H9 (cell line): ENCODE data around the gene MARCHF10. TPM values are rescaled to one million over a fixed set of nuclear protein-coding genes. Genes with fewer than 3 reads are reported as not detected.

Experiments
- DNase-seq: peaks from one replicate; pipeline ENCODE4 v3.0.0-alpha.2; 2017
- H2AFZ ChIP-seq: one replicate; pipeline ENCODE4 v1.6.1; 2013; ENCODE audit warnings: mild to moderate bottlenecking, low read length, control low read depth, moderate library complexity
- H2AK5ac ChIP-seq: 2 replicates; pipeline ENCODE4 v1.6.1; 2013; ENCODE audit warnings: low read length, control low read depth, mixed read lengths; ENCODE audit not compliant: insufficient read length
- H2BK120ac ChIP-seq: one replicate; pipeline ENCODE4 v1.6.1; 2013; ENCODE audit warnings: low read depth, mild to moderate bottlenecking, low read length, control low read depth, inconsistent platforms; ENCODE audit not compliant: poor library complexity, severe bottlenecking
- H2BK12ac ChIP-seq: 2 replicates; pipeline ENCODE4 v1.6.1; 2013; ENCODE audit warnings: low read length, control low read depth, mixed read lengths, low read depth; ENCODE audit not compliant: insufficient read length
- H2BK15ac ChIP-seq: 2 replicates; pipeline ENCODE4 v1.6.1; 2013; ENCODE audit warnings: low read depth, low read length, control low read depth
- H2BK20ac ChIP-seq: one replicate; pipeline ENCODE4 v1.6.1; 2013; ENCODE audit warnings: low read depth, mild to moderate bottlenecking, low read length, control low read depth, inconsistent platforms; ENCODE audit not compliant: poor library complexity, severe bottlenecking
- H2BK5ac ChIP-seq: 2 replicates; pipeline ENCODE4 v1.6.1; 2013; ENCODE audit warnings: low read length, control low read depth, mixed read lengths; ENCODE audit not compliant: insufficient read length
- H3K14ac ChIP-seq: 2 replicates; pipeline ENCODE4 v1.6.1; 2013; ENCODE audit warnings: low read length, control low read depth; ENCODE audit not compliant: insufficient read depth
- H3K18ac ChIP-seq: 2 replicates; pipeline ENCODE4 v1.6.1; 2013; ENCODE audit warnings: low read depth, mild to moderate bottlenecking, mixed read lengths, low read length, control low read depth; ENCODE audit not compliant: insufficient read length
- H3K23ac ChIP-seq: 2 replicates; pipeline ENCODE4 v1.6.1; 2013; ENCODE audit warnings: low read length, control low read depth, mixed read lengths, low read depth; ENCODE audit not compliant: insufficient read length
- H3K23me2 ChIP-seq: 2 replicates; pipeline ENCODE4 v1.6.1; 2013; ENCODE audit warnings: low read depth, mild to moderate bottlenecking, mixed read lengths, low read length, control low read depth; ENCODE audit not compliant: insufficient read length, poor library complexity, severe bottlenecking
- H3K27ac ChIP-seq: 2 replicates; pipeline ENCODE4 v1.5.1; 2013; ENCODE audit warnings: low read length, control low read depth, mixed read lengths, low read depth; ENCODE audit not compliant: insufficient read length
- H3K27me3 ChIP-seq: 2 replicates; pipeline ENCODE4 v1.6.1; 2013; ENCODE audit warnings: low read length, control low read depth, inconsistent platforms; ENCODE audit not compliant: insufficient read depth
- H3K4ac ChIP-seq: 2 replicates; pipeline ENCODE4 v1.6.1; 2013; ENCODE audit warnings: low read depth, mild to moderate bottlenecking, control low read depth, inconsistent platforms, low read length, moderate library complexity
- H3K4me1 ChIP-seq: 2 replicates; pipeline ENCODE4 v1.6.1; 2013; ENCODE audit warnings: low read length, control low read depth, inconsistent platforms; ENCODE audit not compliant: insufficient read depth
- H3K4me2 ChIP-seq: 2 replicates; pipeline ENCODE4 v1.6.1; 2013; ENCODE audit warnings: low read length, control low read depth, mixed read lengths; ENCODE audit not compliant: insufficient read length, insufficient read depth
- H3K56ac ChIP-seq: 2 replicates; pipeline ENCODE4 v1.6.1; 2013; ENCODE audit warnings: low read depth, mild to moderate bottlenecking, mixed read lengths, low read length, control low read depth; ENCODE audit not compliant: insufficient read length
- H3K79me1 ChIP-seq: 2 replicates; pipeline ENCODE4 v1.6.1; 2013; ENCODE audit warnings: low read depth, mild to moderate bottlenecking, moderate library complexity, low read length, control low read depth, inconsistent platforms; ENCODE audit not compliant: insufficient read depth, poor library complexity, severe bottlenecking
- H3K79me2 ChIP-seq: 2 replicates; pipeline ENCODE4 v1.6.1; 2013; ENCODE audit warnings: low read length, control low read depth, inconsistent platforms; ENCODE audit not compliant: insufficient read depth
- H3K9ac ChIP-seq: 2 replicates; pipeline ENCODE4 v1.6.1; 2013; ENCODE audit warnings: low read length, control low read depth, mixed read lengths; ENCODE audit not compliant: insufficient read length; ENCODE audit errors: extremely low read depth
- H3K9me3 ChIP-seq: one replicate; pipeline ENCODE4 v1.6.1; 2013; ENCODE audit warnings: low read depth, low read length, inconsistent platforms; ENCODE audit not compliant: control insufficient read depth
- H3T11ph ChIP-seq: one replicate; pipeline ENCODE4 v1.6.1; 2013; ENCODE audit warnings: mild to moderate bottlenecking, low read length, control low read depth, inconsistent platforms
- H4K20me1 ChIP-seq: one replicate; pipeline ENCODE4 v1.6.1; 2013; ENCODE audit not compliant: control insufficient read depth, insufficient read length, insufficient read depth
- H4K5ac ChIP-seq: 2 replicates; pipeline ENCODE4 v1.6.1; 2013; ENCODE audit warnings: low read depth, mild to moderate bottlenecking, mixed read lengths, low read length, control low read depth; ENCODE audit not compliant: insufficient read length
- H4K8ac ChIP-seq: replicated peaks from 2 replicates; pipeline ENCODE4 v1.6.1; 2013; ENCODE audit warnings: low read length, control low read depth, mixed read lengths, low read depth; ENCODE audit not compliant: insufficient read length
- H4K91ac ChIP-seq: 2 replicates; pipeline ENCODE4 v1.6.1; 2013; ENCODE audit warnings: low read depth, mild to moderate bottlenecking, moderate library complexity, mixed read lengths, low read length, control low read depth; ENCODE audit not compliant: insufficient read length
- H3K27ac Mint-ChIP-seq, 3 experiments: 2 replicates in 2 of 3; 3 replicates in 1 of 3; pipeline ENCODE4 v1.8.0; 2020 to 2021; ENCODE audit warnings: mixed read lengths in 3 of 3, mild to moderate bottlenecking in 1 of 3, moderate library complexity in 1 of 3
- H3K27me3 Mint-ChIP-seq: 2 replicates; pipeline ENCODE4 v1.8.0; 2021; ENCODE audit warnings: low read depth, mild to moderate bottlenecking, moderate library complexity, mixed read lengths
- H3K36me3 Mint-ChIP-seq, 3 experiments: 2 replicates in 2 of 3; 3 replicates in 1 of 3; pipeline ENCODE4 v1.8.0; 2020 to 2021; ENCODE audit warnings: low read depth in 3 of 3, mixed read lengths in 3 of 3; ENCODE audit not compliant: insufficient read depth in 1 of 3
- H3K4me1 Mint-ChIP-seq, 2 experiments: 2 replicates each; pipeline ENCODE4 v1.8.0; 2020; ENCODE audit warnings: mixed read lengths in 2 of 2
- H3K4me3 Mint-ChIP-seq, 2 experiments: 2 replicates in 1 of 2; 3 replicates in 1 of 2; pipeline ENCODE4 v1.8.0; 2020 to 2021; ENCODE audit warnings: mild to moderate bottlenecking in 2 of 2, mixed read lengths in 2 of 2, moderate library complexity in 1 of 2
- H3K9me3 Mint-ChIP-seq, 2 experiments: 2 replicates in 1 of 2; 3 replicates in 1 of 2; pipeline ENCODE4 v1.8.0; 2020; ENCODE audit warnings: mild to moderate bottlenecking in 2 of 2, mixed read lengths in 2 of 2, moderate library complexity in 1 of 2
- WGBS: extraction: QIAGEN DNeasy Blood & Tissue Kit; methylation state at CpG from one replicate; pipeline ENCODE4 v1.1.7; 2013; ENCODE audit warnings: missing lambda C conversion rate, low lambda C conversion rate, mixed read lengths; ENCODE audit not compliant: insufficient read length; ENCODE audit errors: extremely low coverage; 5-methylcytosine and 5-hydroxymethylcytosine counted together
- total RNA-seq: library from RNA; stranded (reverse); gene quantifications from 2 replicates; pipeline ENCODE4 v1.2.1, GENCODE V29; 2021
- TF ChIP-seq, protein P1 (sequence below): fragments of 200-600 bp; sonication (generic); conservative IDR thresholded peaks from 3 replicates; pipeline ENCODE4 v1.8.0; 2021; ENCODE audit warnings: antibody characterized with exemption, mild to moderate bottlenecking

The MARCHF10 gene
- total RNA-seq, 1 experiment from 2014 or later = not detected

DNA sequence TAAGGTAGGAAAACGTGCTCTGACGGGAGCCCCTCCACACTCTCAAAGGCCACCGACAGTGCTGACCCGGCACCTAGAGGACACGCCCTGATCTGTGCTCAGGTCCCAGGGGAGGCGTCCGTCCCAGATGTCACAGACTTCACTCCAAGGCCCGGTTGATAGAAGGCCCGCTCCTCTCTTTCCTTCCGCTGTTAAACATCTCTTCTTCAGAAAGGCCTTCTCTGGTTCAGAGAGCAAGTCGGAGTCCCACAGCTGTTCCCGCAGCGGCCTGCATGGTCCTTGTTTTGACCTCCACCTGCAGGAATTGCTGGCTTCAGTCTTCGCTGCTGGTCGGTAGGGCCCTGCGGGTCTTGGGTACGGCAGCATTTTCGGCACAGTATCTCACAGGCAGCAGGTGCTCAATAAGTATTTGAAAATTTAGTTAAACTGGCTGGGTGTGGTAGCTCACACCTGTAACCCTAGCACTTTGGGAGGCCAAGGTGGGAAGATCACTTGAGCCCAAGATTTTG is 92.2 kb downstream of the MARCHF10 start:
- no peak overlapping the region for H3T11ph ChIP-seq
- peak overlapping the region; percentile 33; the same call in 1 of the 2 replicates for H3K14ac ChIP-seq
- Mint-ChIP-seq H3K4me1 (peaks cover 16 to 21% of the 10 kb centered on the region in 2 experiments), H3K27ac (peak overlapping the region in 1 of 3 experiments; percentile 29; a peak in 1 of 7 replicates), H3K36me3 (no peaks in the 10 kb centered on the region; a peak in 1 of 7 replicates), H3K27me3 (peaks cover 10% of the 10 kb centered on the region), H3K9me3 (no peaks in the 10 kb centered on the region), H3K4me3 (no peak overlapping the region)
- no peak overlapping the region for H4K8ac ChIP-seq
- H4K91ac ChIP-seq = no peak overlapping the region
- H3K18ac ChIP-seq = no peak overlapping the region
- DNase-seq = peak; percentile 27
- no peaks in the 10 kb centered on the region for H3K23me2 ChIP-seq
- no peaks in the 10 kb centered on the region for H3K79me1 ChIP-seq
- no peak overlapping the region for H2AFZ ChIP-seq
- H3K9ac ChIP-seq = no peak overlapping the region
- no peak overlapping the region for H2BK20ac ChIP-seq
- no peak overlapping the region for H3K4ac ChIP-seq
- H4K5ac ChIP-seq = no peak overlapping the region
- H2BK15ac ChIP-seq = no peak overlapping the region
- H4K20me1 ChIP-seq = no peaks in the 10 kb centered on the region
- WGBS = no CpG with 5 or more reads among the region's 18 CpGs
- H3K27ac ChIP-seq = no peak overlapping the region
- H2BK12ac ChIP-seq = no peak overlapping the region
- H3K9me3 ChIP-seq = no peaks in the 10 kb centered on the region
- no peak overlapping the region for H3K23ac ChIP-seq
- H2AK5ac ChIP-seq = no peak overlapping the region
- no peak overlapping the region for H3K4me2 ChIP-seq
- H2BK120ac ChIP-seq = no peak overlapping the region
- peaks cover 3% of the 10 kb centered on the region; the same call in 1 of the 2 replicates for H3K4me1 ChIP-seq
- H3K56ac ChIP-seq = no peak overlapping the region
- TF ChIP-seq, protein P1, sequence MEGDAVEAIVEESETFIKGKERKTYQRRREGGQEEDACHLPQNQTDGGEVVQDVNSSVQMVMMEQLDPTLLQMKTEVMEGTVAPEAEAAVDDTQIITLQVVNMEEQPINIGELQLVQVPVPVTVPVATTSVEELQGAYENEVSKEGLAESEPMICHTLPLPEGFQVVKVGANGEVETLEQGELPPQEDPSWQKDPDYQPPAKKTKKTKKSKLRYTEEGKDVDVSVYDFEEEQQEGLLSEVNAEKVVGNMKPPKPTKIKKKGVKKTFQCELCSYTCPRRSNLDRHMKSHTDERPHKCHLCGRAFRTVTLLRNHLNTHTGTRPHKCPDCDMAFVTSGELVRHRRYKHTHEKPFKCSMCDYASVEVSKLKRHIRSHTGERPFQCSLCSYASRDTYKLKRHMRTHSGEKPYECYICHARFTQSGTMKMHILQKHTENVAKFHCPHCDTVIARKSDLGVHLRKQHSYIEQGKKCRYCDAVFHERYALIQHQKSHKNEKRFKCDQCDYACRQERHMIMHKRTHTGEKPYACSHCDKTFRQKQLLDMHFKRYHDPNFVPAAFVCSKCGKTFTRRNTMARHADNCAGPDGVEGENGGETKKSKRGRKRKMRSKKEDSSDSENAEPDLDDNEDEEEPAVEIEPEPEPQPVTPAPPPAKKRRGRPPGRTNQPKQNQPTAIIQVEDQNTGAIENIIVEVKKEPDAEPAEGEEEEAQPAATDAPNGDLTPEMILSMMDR = no peak
- H3K79me2 ChIP-seq = no peaks in the 10 kb centered on the region
- no peak overlapping the region for H2BK5ac ChIP-seq
- H3K27me3 ChIP-seq = no peaks in the 10 kb centered on the region
